B cell (primary cell): ENCODE data around the gene KIAA0319L.

Source experiments
- CTCF ChIP-seq: fragments of 200-600 bp; IDR thresholded peaks from one replicate; pipeline ENCODE4 v1.8.0; 2022; ENCODE audit warnings: antibody characterized with exemption, mild to moderate bottlenecking
- EZH2 ChIP-seq: IDR thresholded peaks from 2 replicates; pipeline ENCODE4 v1.6.1; 2012; ENCODE audit warnings: borderline replicate concordance, low read depth, mild to moderate bottlenecking, moderate library complexity, low read length; ENCODE audit not compliant: insufficient read depth, poor library complexity, severe bottlenecking

GRCh38 chr1:35563166-35563565 is 6.0 kb upstream of the KIAA0319L start:
- no peak for TF ChIP-seq CTCF
- TF ChIP-seq EZH2: no peak
